GM23338 (cell line): ENCODE data around the gene AOC1. TPM values are rescaled to one million over a fixed set of nuclear protein-coding genes. Genes with fewer than 3 reads are reported as not detected.

Source experiments
- ATAC-seq: fragments of 200-7000 bp; cut with Tn5 transposase; 3 replicates; pipeline ENCODE4 v1.9.1; 2020
- DNase-seq: peaks from one replicate; pipeline ENCODE4 v3.0.0-alpha.2; 2015; ENCODE audit warnings: low spot score
- H2AFZ ChIP-seq: fragments of 200-600 bp; sonication (generic); 2 replicates; pipeline ENCODE4 v1.8.0; 2016; ENCODE audit warnings: antibody characterized with exemption, mild to moderate bottlenecking, moderate library complexity
- H3F3A ChIP-seq: fragments of 200-600 bp; sonication (generic); replicated peaks from 2 replicates; pipeline ENCODE4 v1.8.0; 2017; ENCODE audit warnings: antibody characterized with exemption, mixed run types, low read depth
- H3K27ac ChIP-seq: fragments of 200-600 bp; sonication (generic); 2 replicates; pipeline ENCODE4 v1.6.1; 2016; ENCODE audit warnings: low read depth
- H3K27me3 ChIP-seq: fragments of 200-600 bp; sonication (generic); 2 replicates; pipeline ENCODE4 v1.8.0; 2016; ENCODE audit warnings: mild to moderate bottlenecking, mixed run types, moderate library complexity; ENCODE audit not compliant: insufficient read depth
- H3K36me3 ChIP-seq: fragments of 200-600 bp; sonication (generic); 2 replicates; pipeline ENCODE4 v1.8.0; 2016; ENCODE audit warnings: mild to moderate bottlenecking; ENCODE audit not compliant: insufficient read depth
- H3K4me1 ChIP-seq: fragments of 200-600 bp; sonication (generic); 2 replicates; pipeline ENCODE4 v1.8.0; 2016; ENCODE audit warnings: mild to moderate bottlenecking, moderate library complexity; ENCODE audit not compliant: insufficient read depth
- H3K4me2 ChIP-seq: fragments of 200-600 bp; sonication (generic); 2 replicates; pipeline ENCODE4 v1.7.1; 2017; ENCODE audit warnings: mixed run types
- H3K4me3 ChIP-seq: fragments of 200-600 bp; sonication (generic); 2 replicates; pipeline ENCODE4 v1.6.1; 2016; ENCODE audit warnings: mixed run types
- H3K79me2 ChIP-seq: fragments of 200-600 bp; sonication (generic); replicated peaks from 2 replicates; pipeline ENCODE4 v1.8.0; 2017; ENCODE audit warnings: mild to moderate bottlenecking; ENCODE audit not compliant: insufficient read depth
- H3K9me2 ChIP-seq: fragments of 200-600 bp; sonication (generic); 2 replicates; pipeline ENCODE4 v1.8.0; 2017; ENCODE audit not compliant: insufficient read depth
- H4K20me1 ChIP-seq: fragments of 200-600 bp; sonication (generic); replicated peaks from 2 replicates; pipeline ENCODE4 v1.8.0; 2017; ENCODE audit warnings: mild to moderate bottlenecking; ENCODE audit not compliant: insufficient read depth
- H3K27ac Mint-ChIP-seq: 2 replicates; pipeline ENCODE4 v1.8.0; 2020; ENCODE audit warnings: inconsistent platforms, mild to moderate bottlenecking, moderate library complexity, mixed read lengths
- H3K27me3 Mint-ChIP-seq: 3 replicates; pipeline ENCODE4 v1.8.0; 2022; ENCODE audit warnings: low read depth, mild to moderate bottlenecking, moderate library complexity, mixed read lengths, inconsistent platforms; ENCODE audit not compliant: insufficient read depth, poor library complexity
- H3K36me3 Mint-ChIP-seq: 3 replicates; pipeline ENCODE4 v1.8.0; 2021; ENCODE audit warnings: low read depth, mild to moderate bottlenecking, inconsistent platforms, moderate library complexity, mixed read lengths
- H3K4me1 Mint-ChIP-seq: 3 replicates; pipeline ENCODE4 v1.8.0; 2020; ENCODE audit warnings: mild to moderate bottlenecking, inconsistent platforms, mixed read lengths
- H3K4me3 Mint-ChIP-seq: 3 replicates; pipeline ENCODE4 v1.8.0; 2021; ENCODE audit warnings: moderate library complexity, mild to moderate bottlenecking, inconsistent platforms, mixed read lengths
- H3K9me3 Mint-ChIP-seq: 3 replicates; pipeline ENCODE4 v1.8.0; 2020; ENCODE audit warnings: moderate library complexity, mild to moderate bottlenecking, inconsistent platforms, mixed read lengths
- CREB1 ChIP-seq: fragments of 250-450 bp; sonication (Bioruptor Pico); IDR thresholded peaks from 2 replicates; pipeline ENCODE4 v1.5.0; 2020; ENCODE audit warnings: low read depth, mild to moderate bottlenecking, moderate library complexity
- EZH2phosphoT487 ChIP-seq: fragments of 200-600 bp; sonication (generic); IDR thresholded peaks from one replicate; pipeline ENCODE4 v1.8.1; 2018; ENCODE audit warnings: antibody characterized with exemption; ENCODE audit not compliant: unreplicated experiment
- JUNB ChIP-seq: IDR thresholded peaks from one replicate; pipeline ENCODE4 v1.6.1; 2016; ENCODE audit warnings: antibody characterized with exemption; ENCODE audit not compliant: unreplicated experiment
- POLR2AphosphoS5 ChIP-seq: IDR thresholded peaks from 2 replicates; pipeline ENCODE4 v1.6.1; 2016; ENCODE audit warnings: antibody characterized with exemption, low read depth
- ZNF114 ChIP-seq: fragments of 250-450 bp; sonication (Bioruptor Pico); IDR thresholded peaks from 2 replicates; pipeline ENCODE4 v1.5.0; 2020; ENCODE audit warnings: mild to moderate bottlenecking, moderate library complexity
- ZNF331 ChIP-seq: fragments of 250-450 bp; sonication (Bioruptor Pico); IDR thresholded peaks from 2 replicates; pipeline ENCODE4 v1.5.0; 2020; ENCODE audit warnings: low read depth, mild to moderate bottlenecking, moderate library complexity
- polyA plus RNA-seq: library from polyadenylated mRNA; unstranded; fragments of >200 nt; fragmentation: Nextera tagmentation; extraction: Ambion mirVana; gene quantifications from 2 replicates; pipeline ENCODE4 v1.2.1, GENCODE V29; 2016
- total RNA-seq: library from RNA; depleted of rRNA; stranded (reverse); fragments of >200 nt; shearing (Covaris generic); gene quantifications from 2 replicates; pipeline ENCODE4 v1.2.3, GENCODE V29; 2014
- TF ChIP-seq, protein P1 (sequence below): IDR thresholded peaks from one replicate; pipeline ENCODE4 v1.6.1; 2018; ENCODE audit warnings: antibody characterized with exemption; ENCODE audit not compliant: unreplicated experiment
- TF ChIP-seq, protein P2 (sequence below): fragments of 250-450 bp; sonication (Bioruptor Pico); IDR thresholded peaks from 2 replicates; pipeline ENCODE4 v1.5.0; 2020; ENCODE audit warnings: mild to moderate bottlenecking, moderate library complexity
- TF ChIP-seq, protein P3 (sequence below): IDR thresholded peaks from 2 replicates; pipeline ENCODE4 v1.6.1; 2016; ENCODE audit warnings: antibody characterized with exemption

Gene AOC1
- total and polyA plus RNA-seq, 2 experiments from 2014 or later, result not detected

DNA sequence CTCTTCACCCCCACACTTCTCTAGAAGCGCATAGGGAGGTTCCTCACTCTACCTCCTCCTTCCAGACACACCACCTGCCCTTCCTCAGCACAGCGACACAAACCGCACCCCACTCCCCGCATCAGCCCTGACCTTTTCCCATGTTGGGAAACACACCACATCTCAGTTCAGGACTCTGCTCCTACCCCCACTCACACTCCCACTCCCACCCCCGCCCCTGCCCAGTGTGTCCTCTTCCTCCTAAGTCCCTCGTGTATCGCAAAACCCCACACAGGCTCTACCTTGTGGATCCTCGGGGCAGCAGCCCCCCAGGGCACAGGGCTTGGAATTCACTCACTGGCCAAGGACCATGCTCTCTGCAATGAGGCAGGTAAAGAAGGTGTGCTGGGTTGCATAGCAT, 4.2 kb upstream of the AOC1 start:
- Histone ChIP-seq H3K79me2 (no peaks in the 10 kb centered on the region), H3K36me3 (no peaks in the 10 kb centered on the region), H2AFZ (no peak overlapping the region), H3K27ac (no peak overlapping the region), H3K4me2 (no peak overlapping the region), H3K9me2 (no peaks in the 10 kb centered on the region), H4K20me1 (no peaks in the 10 kb centered on the region), H3F3A (no peaks in the 10 kb centered on the region), H3K4me3 (no peak overlapping the region), H3K27me3 (no peaks in the 10 kb centered on the region), H3K4me1 (peaks cover 3% of the 10 kb centered on the region; the same call in 1 of the 2 replicates)
- Mint-ChIP-seq H3K4me3 (no peak overlapping the region), H3K36me3 (no peaks in the 10 kb centered on the region), H3K27ac (no peak overlapping the region), H3K27me3 (peaks cover 8% of the 10 kb centered on the region), H3K4me1 (peaks cover 5% of the 10 kb centered on the region; the same call in 2 of the 3 replicates), H3K9me3 (no peaks in the 10 kb centered on the region)
- ATAC-seq (no peak), DNase-seq (no peak)
- TF ChIP-seq, protein P1, sequence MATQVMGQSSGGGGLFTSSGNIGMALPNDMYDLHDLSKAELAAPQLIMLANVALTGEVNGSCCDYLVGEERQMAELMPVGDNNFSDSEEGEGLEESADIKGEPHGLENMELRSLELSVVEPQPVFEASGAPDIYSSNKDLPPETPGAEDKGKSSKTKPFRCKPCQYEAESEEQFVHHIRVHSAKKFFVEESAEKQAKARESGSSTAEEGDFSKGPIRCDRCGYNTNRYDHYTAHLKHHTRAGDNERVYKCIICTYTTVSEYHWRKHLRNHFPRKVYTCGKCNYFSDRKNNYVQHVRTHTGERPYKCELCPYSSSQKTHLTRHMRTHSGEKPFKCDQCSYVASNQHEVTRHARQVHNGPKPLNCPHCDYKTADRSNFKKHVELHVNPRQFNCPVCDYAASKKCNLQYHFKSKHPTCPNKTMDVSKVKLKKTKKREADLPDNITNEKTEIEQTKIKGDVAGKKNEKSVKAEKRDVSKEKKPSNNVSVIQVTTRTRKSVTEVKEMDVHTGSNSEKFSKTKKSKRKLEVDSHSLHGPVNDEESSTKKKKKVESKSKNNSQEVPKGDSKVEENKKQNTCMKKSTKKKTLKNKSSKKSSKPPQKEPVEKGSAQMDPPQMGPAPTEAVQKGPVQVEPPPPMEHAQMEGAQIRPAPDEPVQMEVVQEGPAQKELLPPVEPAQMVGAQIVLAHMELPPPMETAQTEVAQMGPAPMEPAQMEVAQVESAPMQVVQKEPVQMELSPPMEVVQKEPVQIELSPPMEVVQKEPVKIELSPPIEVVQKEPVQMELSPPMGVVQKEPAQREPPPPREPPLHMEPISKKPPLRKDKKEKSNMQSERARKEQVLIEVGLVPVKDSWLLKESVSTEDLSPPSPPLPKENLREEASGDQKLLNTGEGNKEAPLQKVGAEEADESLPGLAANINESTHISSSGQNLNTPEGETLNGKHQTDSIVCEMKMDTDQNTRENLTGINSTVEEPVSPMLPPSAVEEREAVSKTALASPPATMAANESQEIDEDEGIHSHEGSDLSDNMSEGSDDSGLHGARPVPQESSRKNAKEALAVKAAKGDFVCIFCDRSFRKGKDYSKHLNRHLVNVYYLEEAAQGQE, result no peak
- no peak for TF ChIP-seq JUNB
- TF ChIP-seq EZH2phosphoT487, result no peak
- TF ChIP-seq ZNF331, result no peak

DNA sequence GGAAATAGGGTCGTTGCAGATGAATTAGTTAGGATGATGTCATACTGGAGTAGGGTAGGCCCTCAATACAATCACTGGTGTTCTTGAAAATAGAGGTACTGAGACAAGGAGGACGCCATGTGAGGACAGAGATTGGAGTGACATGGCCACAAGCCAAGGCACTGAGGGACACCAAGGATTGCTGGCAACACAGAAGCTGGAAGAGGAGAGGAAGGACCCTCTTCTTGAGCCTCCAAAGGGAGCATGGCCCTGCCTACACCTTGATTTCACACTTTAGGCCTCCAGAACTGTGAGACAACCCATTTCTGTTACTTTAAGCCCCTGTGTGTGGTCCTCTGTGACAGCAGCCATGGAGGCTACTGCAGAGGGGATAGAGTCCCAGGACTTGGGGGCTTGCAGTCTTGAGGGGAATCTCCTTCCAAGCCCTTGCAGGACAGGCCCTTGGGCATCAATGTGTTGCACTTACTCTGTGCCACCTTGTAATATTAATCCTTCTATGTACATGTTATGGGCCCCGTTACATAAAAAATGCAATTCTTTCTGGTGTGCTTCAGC, 3.7 kb upstream of the AOC1 start:
- no peak overlapping the region for H3K27ac Mint-ChIP-seq

More for the DNA sequence above, 3.7 kb upstream of the AOC1 start:
- DNase-seq, result no peak
- Mint-ChIP-seq H3K36me3 (no peaks in the 10 kb centered on the region), H3K27me3 (peaks cover 8% of the 10 kb centered on the region), H3K4me3 (no peak overlapping the region), H3K9me3 (no peaks in the 10 kb centered on the region), H3K4me1 (peaks cover 5% of the 10 kb centered on the region; the same call in 2 of the 3 replicates)
- no peaks in the 10 kb centered on the region for H3F3A ChIP-seq
- H4K20me1 ChIP-seq, result no peaks in the 10 kb centered on the region
- H3K9me2 ChIP-seq, result no peaks in the 10 kb centered on the region
- H2AFZ ChIP-seq, result no peak overlapping the region
- H3K79me2 ChIP-seq, result no peaks in the 10 kb centered on the region
- no peak overlapping the region for H3K27ac ChIP-seq
- no peak overlapping the region for H3K4me3 ChIP-seq
- H3K4me1 ChIP-seq, result peaks cover 3% of the 10 kb centered on the region; the same call in 1 of the 2 replicates
- no peaks in the 10 kb centered on the region for H3K36me3 ChIP-seq
- no peak for ATAC-seq
- H3K4me2 ChIP-seq, result no peak overlapping the region
- H3K27me3 ChIP-seq, result no peaks in the 10 kb centered on the region
- TF ChIP-seq, protein P2, sequence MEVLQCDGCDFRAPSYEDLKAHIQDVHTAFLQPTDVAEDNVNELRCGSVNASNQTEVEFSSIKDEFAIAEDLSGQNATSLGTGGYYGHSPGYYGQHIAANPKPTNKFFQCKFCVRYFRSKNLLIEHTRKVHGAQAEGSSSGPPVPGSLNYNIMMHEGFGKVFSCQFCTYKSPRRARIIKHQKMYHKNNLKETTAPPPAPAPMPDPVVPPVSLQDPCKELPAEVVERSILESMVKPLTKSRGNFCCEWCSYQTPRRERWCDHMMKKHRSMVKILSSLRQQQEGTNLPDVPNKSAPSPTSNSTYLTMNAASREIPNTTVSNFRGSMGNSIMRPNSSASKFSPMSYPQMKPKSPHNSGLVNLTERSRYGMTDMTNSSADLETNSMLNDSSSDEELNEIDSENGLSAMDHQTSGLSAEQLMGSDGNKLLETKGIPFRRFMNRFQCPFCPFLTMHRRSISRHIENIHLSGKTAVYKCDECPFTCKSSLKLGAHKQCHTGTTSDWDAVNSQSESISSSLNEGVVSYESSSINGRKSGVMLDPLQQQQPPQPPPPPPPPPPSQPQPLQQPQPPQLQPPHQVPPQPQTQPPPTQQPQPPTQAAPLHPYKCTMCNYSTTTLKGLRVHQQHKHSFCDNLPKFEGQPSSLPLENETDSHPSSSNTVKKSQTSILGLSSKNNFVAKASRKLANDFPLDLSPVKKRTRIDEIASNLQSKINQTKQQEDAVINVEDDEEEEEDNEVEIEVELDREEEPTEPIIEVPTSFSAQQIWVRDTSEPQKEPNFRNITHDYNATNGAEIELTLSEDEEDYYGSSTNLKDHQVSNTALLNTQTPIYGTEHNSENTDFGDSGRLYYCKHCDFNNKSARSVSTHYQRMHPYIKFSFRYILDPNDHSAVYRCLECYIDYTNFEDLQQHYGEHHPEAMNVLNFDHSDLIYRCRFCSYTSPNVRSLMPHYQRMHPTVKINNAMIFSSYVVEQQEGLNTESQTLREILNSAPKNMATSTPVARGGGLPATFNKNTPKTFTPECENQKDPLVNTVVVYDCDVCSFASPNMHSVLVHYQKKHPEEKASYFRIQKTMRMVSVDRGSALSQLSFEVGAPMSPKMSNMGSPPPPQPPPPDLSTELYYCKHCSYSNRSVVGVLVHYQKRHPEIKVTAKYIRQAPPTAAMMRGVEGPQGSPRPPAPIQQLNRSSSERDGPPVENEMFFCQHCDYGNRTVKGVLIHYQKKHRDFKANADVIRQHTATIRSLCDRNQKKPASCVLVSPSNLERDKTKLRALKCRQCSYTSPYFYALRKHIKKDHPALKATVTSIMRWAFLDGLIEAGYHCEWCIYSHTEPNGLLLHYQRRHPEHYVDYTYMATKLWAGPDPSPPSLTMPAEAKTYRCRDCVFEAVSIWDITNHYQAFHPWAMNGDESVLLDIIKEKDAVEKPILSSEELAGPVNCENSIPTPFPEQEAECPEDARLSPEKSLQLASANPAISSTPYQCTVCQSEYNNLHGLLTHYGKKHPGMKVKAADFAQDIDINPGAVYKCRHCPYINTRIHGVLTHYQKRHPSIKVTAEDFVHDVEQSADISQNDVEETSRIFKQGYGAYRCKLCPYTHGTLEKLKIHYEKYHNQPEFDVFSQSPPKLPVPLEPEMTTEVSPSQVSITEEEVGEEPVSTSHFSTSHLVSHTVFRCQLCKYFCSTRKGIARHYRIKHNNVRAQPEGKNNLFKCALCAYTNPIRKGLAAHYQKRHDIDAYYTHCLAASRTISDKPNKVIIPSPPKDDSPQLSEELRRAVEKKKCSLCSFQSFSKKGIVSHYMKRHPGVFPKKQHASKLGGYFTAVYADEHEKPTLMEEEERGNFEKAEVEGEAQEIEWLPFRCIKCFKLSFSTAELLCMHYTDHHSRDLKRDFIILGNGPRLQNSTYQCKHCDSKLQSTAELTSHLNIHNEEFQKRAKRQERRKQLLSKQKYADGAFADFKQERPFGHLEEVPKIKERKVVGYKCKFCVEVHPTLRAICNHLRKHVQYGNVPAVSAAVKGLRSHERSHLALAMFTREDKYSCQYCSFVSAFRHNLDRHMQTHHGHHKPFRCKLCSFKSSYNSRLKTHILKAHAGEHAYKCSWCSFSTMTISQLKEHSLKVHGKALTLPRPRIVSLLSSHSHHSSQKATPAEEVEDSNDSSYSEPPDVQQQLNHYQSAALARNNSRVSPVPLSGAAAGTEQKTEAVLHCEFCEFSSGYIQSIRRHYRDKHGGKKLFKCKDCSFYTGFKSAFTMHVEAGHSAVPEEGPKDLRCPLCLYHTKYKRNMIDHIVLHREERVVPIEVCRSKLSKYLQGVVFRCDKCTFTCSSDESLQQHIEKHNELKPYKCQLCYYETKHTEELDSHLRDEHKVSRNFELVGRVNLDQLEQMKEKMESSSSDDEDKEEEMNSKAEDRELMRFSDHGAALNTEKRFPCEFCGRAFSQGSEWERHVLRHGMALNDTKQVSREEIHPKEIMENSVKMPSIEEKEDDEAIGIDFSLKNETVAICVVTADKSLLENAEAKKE (CRISPR knock-in tag), result no peak
- TF ChIP-seq ZNF114 (CRISPR knock-in tag) (no peak), EZH2phosphoT487 (no peak), POLR2AphosphoS5 (no peak), ZNF331 (no peak), CREB1 (CRISPR knock-in tag) (no peak)
- TF ChIP-seq, protein P3, sequence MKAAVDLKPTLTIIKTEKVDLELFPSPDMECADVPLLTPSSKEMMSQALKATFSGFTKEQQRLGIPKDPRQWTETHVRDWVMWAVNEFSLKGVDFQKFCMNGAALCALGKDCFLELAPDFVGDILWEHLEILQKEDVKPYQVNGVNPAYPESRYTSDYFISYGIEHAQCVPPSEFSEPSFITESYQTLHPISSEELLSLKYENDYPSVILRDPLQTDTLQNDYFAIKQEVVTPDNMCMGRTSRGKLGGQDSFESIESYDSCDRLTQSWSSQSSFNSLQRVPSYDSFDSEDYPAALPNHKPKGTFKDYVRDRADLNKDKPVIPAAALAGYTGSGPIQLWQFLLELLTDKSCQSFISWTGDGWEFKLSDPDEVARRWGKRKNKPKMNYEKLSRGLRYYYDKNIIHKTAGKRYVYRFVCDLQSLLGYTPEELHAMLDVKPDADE, result no peak
